Neural cell (in vitro differentiated cells): ENCODE measurements around the gene ZFY. TPM values are rescaled to one million over a fixed set of nuclear protein-coding genes. Genes with fewer than 3 reads are reported as not detected.

Source experiments
- polyA plus RNA-seq: library from polyadenylated mRNA; depleted of rRNA; stranded (reverse); fragments of >200 nt; gene quantifications from 2 replicates; pipeline ENCODE4 v1.2.3, GENCODE V29; 2014
- small RNA-seq, 3 experiments: library from RNA; depleted of rRNA; stranded (forward); fragments of <200 nt; gene quantifications; one replicate each; pipeline ENCODE3, GENCODE V24; 2012

Gene ZFY
- polyA plus RNA-seq, 1 donor from 2014 or later, result 15.5 TPM

Small RNAs within 50 kb of the gene (small RNA-seq; reads per million reads assigned to genes)
- 0 reads per million in 3 experiments for gene EEF1A1P41

Other genes starting within 250 kb of the ZFY start
- 1.6 TPM in 1 of 2 replicates, not detected in the other for gene SRY, start 147.7 kb upstream of the ZFY start, polyA plus RNA-seq
- gene RPS4Y1, start 93.8 kb upstream of the ZFY start, polyA plus RNA-seq, result 190 and 224 TPM in 2 replicates